ENCODE measurements around the gene ERG.

Gene ERG

GRCh38 chr21:38467911-38468310 is 30.4 kb downstream of the ERG start:
- no peak overlapping the region for H3K4me3 ChIP-seq (ENCODE audit: low read depth in 1 of 5, low read length in 5 of 5)
- no peak overlapping the region for H3K9ac ChIP-seq (ENCODE audit: low read length in 5 of 5)
- H3K27ac ChIP-seq (ENCODE audit: low read depth, low read length), result no peak overlapping the region
- peaks cover 0 to 3% (median 0%) of the 10 kb centered on the region in 5 donors for H3K27me3 ChIP-seq (ENCODE audit: control insufficient read depth in 5 of 5, insufficient read depth in 4 of 5, low read length in 5 of 5)
- H3K4me1 ChIP-seq (ENCODE audit: control insufficient read depth in 5 of 5, insufficient read depth in 5 of 5, low read length in 5 of 5), result peaks cover 0 to 38% (median 4%) of the 10 kb centered on the region in 5 donors
- no peaks in the 10 kb centered on the region for H3K36me3 ChIP-seq (ENCODE audit: control insufficient read depth in 5 of 5, insufficient read depth in 5 of 5, low read length in 5 of 5)
- H3K9me3 ChIP-seq (ENCODE audit: control insufficient read depth in 5 of 5, low read length in 5 of 5), result no peaks in the 10 kb centered on the region

- H3K9ac ChIP-seq (ENCODE audit: low read length in 5 of 5), result no peak overlapping the region
- no peaks in the 10 kb centered on the region for H3K9me3 ChIP-seq (ENCODE audit: control insufficient read depth in 5 of 5, low read length in 5 of 5)
- no peaks in the 10 kb centered on the region for H3K36me3 ChIP-seq (ENCODE audit: control insufficient read depth in 5 of 5, insufficient read depth in 5 of 5, low read length in 5 of 5)
- peaks cover 0 to 3% (median 0%) of the 10 kb centered on the region in 5 donors for H3K27me3 ChIP-seq (ENCODE audit: control insufficient read depth in 5 of 5, insufficient read depth in 4 of 5, low read length in 5 of 5)
- H3K4me1 ChIP-seq (ENCODE audit: control insufficient read depth in 5 of 5, insufficient read depth in 5 of 5, low read length in 5 of 5), result peaks cover 0 to 38% (median under 1%) of the 10 kb centered on the region in 5 donors
- H3K27ac ChIP-seq (ENCODE audit: low read depth, low read length), result no peak overlapping the region
- no peak overlapping the region for H3K4me3 ChIP-seq (ENCODE audit: low read depth in 1 of 5, low read length in 5 of 5)
Observed at GRCh38 chr21:38467374-38467773, 30.9 kb downstream of the ERG start.

GRCh38 chr21:38460171-38460742 is 38.0 kb downstream of the ERG start:
- Histone ChIP-seq H3K9ac (ENCODE audit: low read length in 5 of 5) (no peak overlapping the region), H3K27me3 (ENCODE audit: control insufficient read depth in 5 of 5, insufficient read depth in 4 of 5, low read length in 5 of 5) (peaks cover 0 to 3% (median 0%) of the 10 kb centered on the region in 5 donors), H3K9me3 (ENCODE audit: control insufficient read depth in 5 of 5, low read length in 5 of 5) (no peaks in the 10 kb centered on the region), H3K36me3 (ENCODE audit: control insufficient read depth in 5 of 5, insufficient read depth in 5 of 5, low read length in 5 of 5) (no peaks in the 10 kb centered on the region), H3K4me3 (ENCODE audit: low read depth in 1 of 5, low read length in 5 of 5) (no peak overlapping the region), H3K4me1 (ENCODE audit: control insufficient read depth in 5 of 5, insufficient read depth in 5 of 5, low read length in 5 of 5) (peaks cover 2 to 33% (median 8%) of the 10 kb centered on the region in 5 donors), H3K27ac (ENCODE audit: low read depth, low read length) (peak overlapping the region; percentile 65)

- Histone ChIP-seq H3K36me3 (ENCODE audit: control insufficient read depth in 5 of 5, insufficient read depth in 5 of 5, low read length in 5 of 5) (no peaks in the 10 kb centered on the region), H3K4me3 (ENCODE audit: low read depth in 1 of 5, low read length in 5 of 5) (no peak overlapping the region), H3K27me3 (ENCODE audit: control insufficient read depth in 5 of 5, insufficient read depth in 4 of 5, low read length in 5 of 5) (peaks cover 0 to 3% (median 0%) of the 10 kb centered on the region in 5 donors), H3K27ac (ENCODE audit: low read depth, low read length) (peak overlapping the region; percentile 65), H3K9ac (ENCODE audit: low read length in 5 of 5) (no peak overlapping the region), H3K4me1 (ENCODE audit: control insufficient read depth in 5 of 5, insufficient read depth in 5 of 5, low read length in 5 of 5) (peaks cover 2 to 33% (median 8%) of the 10 kb centered on the region in 5 donors), H3K9me3 (ENCODE audit: control insufficient read depth in 5 of 5, low read length in 5 of 5) (no peaks in the 10 kb centered on the region)
Observed at GRCh38 chr21:38459490-38459889, 38.8 kb downstream of the ERG start.

- Histone ChIP-seq H3K4me1 (ENCODE audit: control insufficient read depth in 5 of 5, insufficient read depth in 5 of 5, low read length in 5 of 5) (peaks cover 0 to 15% (median 3%) of the 10 kb centered on the region in 5 donors), H3K9me3 (ENCODE audit: control insufficient read depth in 5 of 5, low read length in 5 of 5) (no peaks in the 10 kb centered on the region), H3K27me3 (ENCODE audit: control insufficient read depth in 5 of 5, insufficient read depth in 4 of 5, low read length in 5 of 5) (peaks cover 0 to 6% (median 2%) of the 10 kb centered on the region in 5 donors), H3K27ac (ENCODE audit: low read depth, low read length) (peak overlapping the region; percentile 23), H3K36me3 (ENCODE audit: control insufficient read depth in 5 of 5, insufficient read depth in 5 of 5, low read length in 5 of 5) (no peaks in the 10 kb centered on the region), H3K9ac (ENCODE audit: low read length in 5 of 5) (no peak overlapping the region), H3K4me3 (ENCODE audit: low read depth in 1 of 5, low read length in 5 of 5) (no peak overlapping the region)
Observed at GRCh38 chr21:38455403-38455802, 42.9 kb downstream of the ERG start.

- no peak overlapping the region for H3K9ac ChIP-seq (ENCODE audit: low read length in 5 of 5)
- H3K4me1 ChIP-seq (ENCODE audit: control insufficient read depth in 5 of 5, insufficient read depth in 5 of 5, low read length in 5 of 5), result peaks cover 0 to 8% (median 3%) of the 10 kb centered on the region in 5 donors
- H3K4me3 ChIP-seq (ENCODE audit: low read depth in 1 of 5, low read length in 5 of 5), result no peak overlapping the region
- no peaks in the 10 kb centered on the region for H3K36me3 ChIP-seq (ENCODE audit: control insufficient read depth in 5 of 5, insufficient read depth in 5 of 5, low read length in 5 of 5)
- no peaks in the 10 kb centered on the region for H3K9me3 ChIP-seq (ENCODE audit: control insufficient read depth in 5 of 5, low read length in 5 of 5)
- peak overlapping the region; percentile 23 for H3K27ac ChIP-seq (ENCODE audit: low read depth, low read length)
- H3K27me3 ChIP-seq (ENCODE audit: control insufficient read depth in 5 of 5, insufficient read depth in 4 of 5, low read length in 5 of 5), result peaks cover 0 to 6% (median 2%) of the 10 kb centered on the region in 5 donors
Observed at GRCh38 chr21:38454702-38455101, 43.6 kb downstream of the ERG start.

GRCh38 chr21:38454161-38454560 is 44.1 kb downstream of the ERG start:
- Histone ChIP-seq H3K36me3 (ENCODE audit: control insufficient read depth in 5 of 5, insufficient read depth in 5 of 5, low read length in 5 of 5) (no peaks in the 10 kb centered on the region), H3K9ac (ENCODE audit: low read length in 5 of 5) (no peak overlapping the region), H3K4me1 (ENCODE audit: control insufficient read depth in 5 of 5, insufficient read depth in 5 of 5, low read length in 5 of 5) (peaks cover 0 to 5% (median 3%) of the 10 kb centered on the region in 5 donors), H3K27ac (ENCODE audit: low read depth, low read length) (no peak overlapping the region), H3K9me3 (ENCODE audit: control insufficient read depth in 5 of 5, low read length in 5 of 5) (no peaks in the 10 kb centered on the region), H3K4me3 (ENCODE audit: low read depth in 1 of 5, low read length in 5 of 5) (no peak overlapping the region), H3K27me3 (ENCODE audit: control insufficient read depth in 5 of 5, insufficient read depth in 4 of 5, low read length in 5 of 5) (peaks cover 0 to 6% (median 2%) of the 10 kb centered on the region in 5 donors)

- peaks cover 0 to 4% (median 0%) of the 10 kb centered on the region in 5 donors for H3K27me3 ChIP-seq (ENCODE audit: control insufficient read depth in 5 of 5, insufficient read depth in 4 of 5, low read length in 5 of 5)
- H3K27ac ChIP-seq (ENCODE audit: low read depth, low read length), result no peak overlapping the region
- peaks cover 0 to 2% (median 0%) of the 10 kb centered on the region in 5 donors for H3K36me3 ChIP-seq (ENCODE audit: control insufficient read depth in 5 of 5, insufficient read depth in 5 of 5, low read length in 5 of 5)
- peaks cover 0 to 17% (median 0%) of the 10 kb centered on the region in 5 donors for H3K4me1 ChIP-seq (ENCODE audit: control insufficient read depth in 5 of 5, insufficient read depth in 5 of 5, low read length in 5 of 5)
- peak overlapping the region in 1 of 5 donors; percentile 23 for H3K9ac ChIP-seq (ENCODE audit: low read length in 5 of 5)
- H3K9me3 ChIP-seq (ENCODE audit: control insufficient read depth in 5 of 5, low read length in 5 of 5), result no peaks in the 10 kb centered on the region
- H3K4me3 ChIP-seq (ENCODE audit: low read depth in 1 of 5, low read length in 5 of 5), result no peak overlapping the region
Observed at GRCh38 chr21:38448671-38449385, 49.4 kb downstream of the ERG start.

- H3K4me1 ChIP-seq (ENCODE audit: control insufficient read depth in 5 of 5, insufficient read depth in 5 of 5, low read length in 5 of 5), result peaks cover 0 to 19% (median 0%) of the 10 kb centered on the region in 5 donors
- no peak overlapping the region for H3K27ac ChIP-seq (ENCODE audit: low read depth, low read length)
- no peak overlapping the region for H3K9ac ChIP-seq (ENCODE audit: low read length in 5 of 5)
- no peak overlapping the region for H3K4me3 ChIP-seq (ENCODE audit: low read depth in 1 of 5, low read length in 5 of 5)
- peaks cover 0 to 4% (median 0%) of the 10 kb centered on the region in 5 donors for H3K27me3 ChIP-seq (ENCODE audit: control insufficient read depth in 5 of 5, insufficient read depth in 4 of 5, low read length in 5 of 5)
- H3K36me3 ChIP-seq (ENCODE audit: control insufficient read depth in 5 of 5, insufficient read depth in 5 of 5, low read length in 5 of 5), result peaks cover 0 to 2% (median 0%) of the 10 kb centered on the region in 5 donors
- no peaks in the 10 kb centered on the region for H3K9me3 ChIP-seq (ENCODE audit: control insufficient read depth in 5 of 5, low read length in 5 of 5)
Observed at GRCh38 chr21:38447611-38448010, 50.7 kb downstream of the ERG start.

GRCh38 chr21:38444691-38445090 is 53.6 kb downstream of the ERG start:
- no peak overlapping the region for H3K4me3 ChIP-seq (ENCODE audit: low read depth in 1 of 5, low read length in 5 of 5)
- H3K9me3 ChIP-seq (ENCODE audit: control insufficient read depth in 5 of 5, low read length in 5 of 5), result no peaks in the 10 kb centered on the region
- peaks cover 0 to 29% (median 4%) of the 10 kb centered on the region in 5 donors for H3K4me1 ChIP-seq (ENCODE audit: control insufficient read depth in 5 of 5, insufficient read depth in 5 of 5, low read length in 5 of 5)
- H3K27me3 ChIP-seq (ENCODE audit: control insufficient read depth in 5 of 5, insufficient read depth in 4 of 5, low read length in 5 of 5), result peaks cover 0 to 4% (median 0%) of the 10 kb centered on the region in 5 donors
- no peak overlapping the region for H3K9ac ChIP-seq (ENCODE audit: low read length in 5 of 5)
- peaks cover 0 to 6% (median 0%) of the 10 kb centered on the region in 5 donors for H3K36me3 ChIP-seq (ENCODE audit: control insufficient read depth in 5 of 5, insufficient read depth in 5 of 5, low read length in 5 of 5)
- no peak overlapping the region for H3K27ac ChIP-seq (ENCODE audit: low read depth, low read length)

All from subcutaneous abdominal adipose tissue (tissue), 5 donors.